ENCODE data around the gene ANKRD24.
"Not testable (repeated sequence)": the region's sequence is repeated elsewhere in the genome, so short reads cannot be mapped to it uniquely, and the experiment has no call there.

ANKRD24 gene

GRCh38 chr19:4199699-4200293 is 17.3 kb downstream of the ANKRD24 start:
- no peak for DNase-seq

- no peak for DNase-seq
These were observed 18.6 kb downstream of the ANKRD24 start for GRCh38 chr19:4200940-4201542.

DNA sequence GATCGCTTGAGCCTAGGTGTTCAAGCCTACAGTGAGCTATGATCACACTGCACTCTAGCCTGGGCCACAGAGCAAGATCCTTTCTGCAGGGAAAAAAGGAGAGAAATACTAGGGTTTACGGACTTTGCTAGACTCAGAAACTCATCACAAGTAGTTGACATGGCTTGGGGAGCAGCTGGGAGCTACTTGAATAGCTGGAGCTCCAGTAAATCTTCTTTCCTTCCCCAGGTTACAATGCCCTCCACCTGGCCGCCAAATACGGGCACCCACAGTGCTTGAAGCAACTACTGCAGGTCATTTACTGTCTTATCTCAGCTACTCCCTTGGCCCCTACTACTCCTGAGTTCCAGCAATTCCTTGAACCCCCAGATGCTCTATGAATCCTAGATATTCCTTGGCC is 19.3 kb downstream of the ANKRD24 start:
- no peak for DNase-seq

DNA sequence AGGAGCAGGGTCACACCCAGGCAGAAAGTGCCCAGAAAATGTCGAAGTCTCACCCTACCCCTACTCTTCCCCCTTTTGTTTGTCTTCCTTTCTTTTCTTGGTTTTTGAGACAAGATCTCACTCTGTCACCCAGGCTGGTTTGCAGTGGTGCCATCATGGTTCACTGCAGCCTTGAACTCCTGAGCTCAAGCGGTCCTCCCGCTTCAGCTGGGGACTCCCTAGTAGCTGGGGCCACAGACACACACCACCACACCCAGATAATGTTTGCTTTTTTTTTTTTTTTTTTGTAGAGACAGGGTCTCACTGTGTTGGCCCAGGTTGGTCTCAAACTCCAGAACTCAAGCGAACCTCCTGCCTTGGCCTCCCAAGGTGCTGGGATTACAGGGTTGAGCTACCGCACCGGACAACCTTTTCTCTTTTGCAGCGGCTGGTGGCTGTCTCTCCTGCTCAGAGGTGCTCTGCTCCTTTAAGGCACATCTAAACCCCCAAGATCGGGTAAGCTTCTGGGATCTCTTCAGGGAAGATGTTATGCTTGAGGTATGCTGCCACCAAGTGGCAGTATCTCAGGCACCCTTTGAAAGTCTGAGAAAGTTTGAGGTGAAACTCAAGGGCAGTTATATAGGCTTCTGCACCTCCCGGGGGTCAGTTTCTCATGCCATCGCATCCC is 24.5 kb downstream of the ANKRD24 start:
- DNase-seq = no peak

- no peak for DNase-seq
These were observed 26.1 kb downstream of the ANKRD24 start for GRCh38 chr19:4208385-4209094.

GRCh38 chr19:4210166-4210731 is 27.8 kb downstream of the ANKRD24 start:
- DNase-seq = no peak

DNA sequence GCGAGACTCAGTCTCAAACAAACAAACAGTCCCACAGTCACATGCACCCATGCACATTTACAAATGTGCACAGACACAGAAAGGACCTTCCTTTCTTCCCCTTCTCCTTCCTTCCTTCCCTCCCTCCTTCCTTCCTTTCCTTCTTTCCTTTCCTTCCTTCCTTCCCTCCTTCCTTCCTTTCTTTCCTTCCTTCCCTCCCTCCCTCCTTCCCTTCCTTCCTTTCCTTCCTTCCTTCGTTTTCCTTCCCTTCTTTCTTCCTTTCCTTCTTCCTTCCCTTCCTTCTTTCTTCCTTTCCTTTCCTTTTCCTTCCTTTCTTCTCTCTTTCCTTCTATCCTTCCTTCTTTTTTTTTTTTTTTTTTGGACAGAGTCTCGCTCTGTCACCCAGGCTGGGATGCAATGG is 30.6 kb downstream of the ANKRD24 start:
- no peak for DNase-seq

DNA sequence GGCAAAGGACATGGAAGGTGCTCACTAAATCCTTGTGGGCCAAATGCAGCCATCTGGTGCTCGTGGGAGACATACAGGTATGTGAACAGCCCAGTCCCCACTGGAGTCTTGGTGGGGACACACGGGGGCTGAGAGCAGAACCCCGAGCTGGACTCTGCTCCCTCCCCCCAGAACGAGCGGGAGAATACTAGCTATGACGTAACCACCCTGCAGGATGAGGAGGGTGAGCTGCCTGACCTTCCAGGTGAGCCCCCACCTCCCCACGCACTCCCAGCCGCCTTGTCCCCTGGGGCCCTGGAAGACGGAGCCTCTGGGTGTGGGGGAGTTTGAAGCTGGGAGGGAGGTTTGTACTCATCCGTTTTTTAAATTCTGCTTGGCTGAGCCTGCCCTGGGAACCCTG is 33.3 kb downstream of the ANKRD24 start:
- no peak for DNase-seq

DNA sequence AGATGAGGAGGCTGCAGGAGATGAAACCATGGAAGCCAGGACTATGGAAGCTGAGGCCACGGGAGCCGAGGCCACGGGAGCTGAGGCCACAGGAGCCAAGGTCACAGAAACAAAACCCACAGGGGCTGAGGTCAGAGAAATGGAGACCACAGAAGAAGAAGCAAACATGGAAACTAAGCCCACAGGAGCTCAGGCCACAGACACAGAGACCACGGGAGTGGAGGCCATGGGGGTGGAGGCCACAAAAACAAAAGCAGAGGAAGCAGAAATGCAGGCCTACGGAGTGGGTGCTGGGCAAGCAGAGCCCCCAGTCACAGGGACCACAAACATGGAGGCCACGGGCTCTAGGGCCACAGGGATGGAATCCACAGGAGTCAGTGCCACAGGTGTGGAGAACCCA is 34.4 kb downstream of the ANKRD24 start:
- DNase-seq = no peak

- no peak for DNase-seq
These were observed 35.2 kb downstream of the ANKRD24 start for GRCh38 chr19:4217429-4218264.

GRCh38 chr19:4218523-4218922 is 36.0 kb downstream of the ANKRD24 start:
- not testable (repeated sequence) for DNase-seq

DNA sequence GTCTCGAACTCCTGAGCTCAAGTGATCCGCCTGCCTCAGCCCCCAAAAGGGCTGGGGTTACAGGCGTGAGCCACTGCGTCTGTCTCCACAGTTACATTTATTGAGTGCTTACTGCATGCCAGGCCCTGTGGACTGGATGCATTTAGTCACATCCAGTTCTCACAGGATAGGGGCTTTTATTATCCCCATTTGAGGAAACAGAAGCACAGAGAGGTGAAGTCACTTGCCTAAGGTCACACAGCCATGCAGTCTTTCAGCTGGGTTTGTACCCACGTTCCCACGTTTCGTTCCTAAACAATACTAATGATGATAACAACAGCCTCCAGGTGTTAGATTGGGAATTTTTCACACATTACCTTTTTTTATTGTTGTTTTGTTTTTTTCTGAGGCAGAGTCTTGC is 37.7 kb downstream of the ANKRD24 start:
- DNase-seq = no peak

GRCh38 chr19:4224470-4224869 is 42.0 kb downstream of the ANKRD24 start:
- no peak for DNase-seq

DNA sequence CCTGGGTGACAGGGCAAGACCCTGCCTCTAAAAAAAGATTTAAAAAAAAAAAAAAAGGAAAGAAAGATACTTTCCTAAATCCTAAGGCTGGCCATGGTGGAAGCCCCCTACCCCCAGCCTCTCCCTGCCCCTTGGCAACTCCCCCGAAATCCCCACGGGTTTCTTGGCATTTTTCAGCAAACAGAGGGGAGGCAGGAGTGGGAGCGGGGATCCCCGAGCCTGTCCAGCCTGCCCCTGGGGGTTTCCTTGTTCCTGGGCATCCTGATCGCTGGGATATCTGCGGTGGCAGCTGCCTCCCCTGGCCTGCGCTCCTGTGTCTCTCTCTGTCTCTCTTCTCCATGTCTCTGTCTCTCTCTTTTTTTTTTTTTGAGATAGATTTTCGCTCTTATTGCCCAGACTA is 43.4 kb downstream of the ANKRD24 start:
- no peak for DNase-seq

- no peak for DNase-seq
These were observed 45.3 kb downstream of the ANKRD24 start for GRCh38 chr19:4227771-4228170.

DNA sequence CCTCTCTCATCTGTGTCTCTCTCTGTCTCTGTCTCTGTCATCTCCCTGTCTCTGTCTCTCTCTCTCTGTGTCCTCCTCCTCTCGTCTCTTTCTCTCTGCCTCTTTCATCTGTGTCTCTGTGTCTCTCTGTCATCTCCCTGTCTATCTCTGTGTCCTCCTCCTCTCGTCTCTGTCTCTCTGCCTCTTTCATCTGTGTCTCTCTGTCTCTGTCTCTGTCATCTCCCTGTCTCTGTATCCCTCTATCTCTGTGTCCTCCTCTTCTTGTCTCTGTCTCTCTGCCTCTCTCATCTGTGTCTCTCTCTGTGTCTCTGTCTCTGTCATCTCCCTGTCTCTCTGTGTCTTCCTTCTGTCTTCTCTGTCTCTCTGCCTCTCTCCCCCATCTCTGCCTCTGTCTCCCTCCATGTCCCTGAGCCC is 46.3 kb downstream of the ANKRD24 start:
- no peak for DNase-seq

DNA sequence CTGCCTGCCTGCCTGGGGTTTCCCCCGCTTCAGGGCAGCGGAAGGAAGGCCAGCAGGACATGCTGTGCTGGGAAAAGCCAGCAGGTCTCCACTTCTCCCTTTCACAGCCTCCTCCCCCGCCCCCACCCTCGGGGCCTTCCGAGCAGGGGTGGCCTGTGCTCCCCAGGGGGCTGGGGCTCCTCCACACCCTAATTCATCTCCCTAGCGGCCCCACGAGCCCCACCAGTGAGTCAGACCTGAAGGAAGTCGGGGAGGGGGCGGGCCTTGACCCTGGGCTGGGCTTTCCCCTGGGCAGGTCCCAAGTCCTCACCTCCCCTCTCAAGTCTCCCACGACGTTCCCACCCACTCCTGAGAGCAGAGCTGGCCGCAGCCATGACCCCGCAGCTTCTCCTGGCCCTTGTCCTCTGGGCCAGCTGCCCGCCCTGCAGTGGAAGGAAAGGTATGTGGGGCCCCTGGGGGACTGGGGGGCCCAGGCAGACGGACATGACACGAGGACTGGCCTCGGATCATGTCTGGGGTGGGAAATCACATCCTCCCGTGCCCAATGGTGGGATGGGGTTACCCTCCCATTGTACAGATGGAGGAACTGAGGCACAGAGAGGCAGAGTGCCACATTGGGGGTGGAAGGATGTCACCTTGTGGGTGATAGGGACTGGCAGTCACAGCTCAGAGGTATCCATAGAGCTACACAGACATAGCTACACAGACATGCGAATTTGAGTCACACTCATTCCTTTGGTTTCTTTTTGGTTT is 46.9 kb downstream of the ANKRD24 start, which contains the start of gene EBI3:
Gene EBI3, plus strand, starts transcription at position 345 of the 753 bp plus-strand sequence. Its CDS starts 28 bp downstream, at position 373.
- no peak for DNase-seq

- not testable (repeated sequence) for DNase-seq
These were observed 47.7 kb downstream of the ANKRD24 start for GRCh38 chr19:4230237-4230636.

- not testable (repeated sequence) for DNase-seq
These were observed 49.0 kb downstream of the ANKRD24 start for GRCh38 chr19:4231521-4231920.

- not testable (repeated sequence) for DNase-seq
These were observed 49.6 kb downstream of the ANKRD24 start for GRCh38 chr19:4232139-4232538.

GRCh38 chr19:4232614-4233281 is 50.3 kb downstream of the ANKRD24 start:
- DNase-seq = no peak
